Measurements from ENCODE around the gene KRTAP5-10.
"Not testable (repeated sequence)": the region's sequence is repeated elsewhere in the genome, so short reads cannot be mapped to it uniquely, and the experiment has no call there.

DNA sequence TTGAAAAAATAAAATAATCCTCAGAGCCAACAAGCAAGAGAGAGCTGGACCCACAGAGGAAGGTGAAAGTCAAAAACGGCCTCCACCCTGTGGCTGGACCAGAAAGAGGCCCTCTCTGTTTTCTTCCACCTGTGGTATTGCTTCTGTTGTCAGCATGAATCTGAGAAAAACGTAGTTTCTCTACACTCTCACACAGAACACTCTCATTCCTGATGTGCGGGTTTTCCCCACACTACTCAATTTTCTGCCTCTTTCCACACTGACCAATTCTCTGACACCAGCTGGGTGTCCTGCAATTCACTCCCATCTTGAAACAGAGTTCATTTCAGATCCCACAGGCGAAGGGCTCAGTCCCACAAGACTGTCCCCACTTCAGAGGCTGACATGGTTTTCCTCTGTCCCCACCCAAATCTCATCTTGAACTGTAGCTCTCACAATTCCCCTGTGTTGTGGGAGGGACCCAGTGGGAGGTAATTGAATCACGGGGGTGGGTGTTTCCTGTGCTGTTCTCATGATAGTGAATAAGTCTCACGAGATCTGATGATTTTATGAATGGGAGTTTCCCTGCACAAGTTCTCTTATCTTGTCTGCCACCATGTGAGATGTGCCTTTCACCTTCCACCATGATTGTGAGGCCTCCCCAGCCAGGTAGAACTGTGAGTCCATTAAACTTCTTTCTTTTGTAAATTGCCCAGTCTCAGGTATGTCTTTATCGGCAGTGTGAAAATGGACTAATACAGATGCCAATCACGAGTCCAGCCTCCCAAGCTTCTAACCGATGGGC is 24.6 kb upstream of the KRTAP5-10 start:
- TF ChIP-seq, protein P1, sequence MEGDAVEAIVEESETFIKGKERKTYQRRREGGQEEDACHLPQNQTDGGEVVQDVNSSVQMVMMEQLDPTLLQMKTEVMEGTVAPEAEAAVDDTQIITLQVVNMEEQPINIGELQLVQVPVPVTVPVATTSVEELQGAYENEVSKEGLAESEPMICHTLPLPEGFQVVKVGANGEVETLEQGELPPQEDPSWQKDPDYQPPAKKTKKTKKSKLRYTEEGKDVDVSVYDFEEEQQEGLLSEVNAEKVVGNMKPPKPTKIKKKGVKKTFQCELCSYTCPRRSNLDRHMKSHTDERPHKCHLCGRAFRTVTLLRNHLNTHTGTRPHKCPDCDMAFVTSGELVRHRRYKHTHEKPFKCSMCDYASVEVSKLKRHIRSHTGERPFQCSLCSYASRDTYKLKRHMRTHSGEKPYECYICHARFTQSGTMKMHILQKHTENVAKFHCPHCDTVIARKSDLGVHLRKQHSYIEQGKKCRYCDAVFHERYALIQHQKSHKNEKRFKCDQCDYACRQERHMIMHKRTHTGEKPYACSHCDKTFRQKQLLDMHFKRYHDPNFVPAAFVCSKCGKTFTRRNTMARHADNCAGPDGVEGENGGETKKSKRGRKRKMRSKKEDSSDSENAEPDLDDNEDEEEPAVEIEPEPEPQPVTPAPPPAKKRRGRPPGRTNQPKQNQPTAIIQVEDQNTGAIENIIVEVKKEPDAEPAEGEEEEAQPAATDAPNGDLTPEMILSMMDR (IDR thresholded peaks at IDR 0.05): not testable (repeated sequence)
- not testable (repeated sequence) for TF ChIP-seq CBX2 (IDR thresholded peaks at IDR 0.05; ENCODE audit: borderline replicate concordance, low read depth); MAZ (IDR thresholded peaks at IDR 0.05; ENCODE audit: borderline replicate concordance, low read depth, low read length); POLR2A (IDR thresholded peaks at IDR 0.05; ENCODE audit: low read length); EP300 (IDR thresholded peaks at IDR 0.05)
- TF ChIP-seq, protein P2, sequence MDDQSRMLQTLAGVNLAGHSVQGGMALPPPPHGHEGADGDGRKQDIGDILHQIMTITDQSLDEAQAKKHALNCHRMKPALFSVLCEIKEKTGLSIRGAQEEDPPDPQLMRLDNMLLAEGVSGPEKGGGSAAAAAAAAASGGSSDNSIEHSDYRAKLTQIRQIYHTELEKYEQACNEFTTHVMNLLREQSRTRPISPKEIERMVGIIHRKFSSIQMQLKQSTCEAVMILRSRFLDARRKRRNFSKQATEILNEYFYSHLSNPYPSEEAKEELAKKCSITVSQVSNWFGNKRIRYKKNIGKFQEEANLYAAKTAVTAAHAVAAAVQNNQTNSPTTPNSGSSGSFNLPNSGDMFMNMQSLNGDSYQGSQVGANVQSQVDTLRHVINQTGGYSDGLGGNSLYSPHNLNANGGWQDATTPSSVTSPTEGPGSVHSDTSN (IDR thresholded peaks at IDR 0.05): not testable (repeated sequence)
- TF ChIP-seq, protein P3, sequence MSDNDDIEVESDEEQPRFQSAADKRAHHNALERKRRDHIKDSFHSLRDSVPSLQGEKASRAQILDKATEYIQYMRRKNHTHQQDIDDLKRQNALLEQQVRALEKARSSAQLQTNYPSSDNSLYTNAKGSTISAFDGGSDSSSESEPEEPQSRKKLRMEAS (IDR thresholded peaks at IDR 0.05): not testable (repeated sequence)
